ENCODE data around the gene SCGB3A1. TPM values are rescaled to one million over a fixed set of nuclear protein-coding genes. Genes with fewer than 3 reads are reported as not detected.

Gene SCGB3A1
- total and polyA plus RNA-seq, 2 of the 4 experiments (the other 2 are of a cell fraction), result not detected

DNA sequence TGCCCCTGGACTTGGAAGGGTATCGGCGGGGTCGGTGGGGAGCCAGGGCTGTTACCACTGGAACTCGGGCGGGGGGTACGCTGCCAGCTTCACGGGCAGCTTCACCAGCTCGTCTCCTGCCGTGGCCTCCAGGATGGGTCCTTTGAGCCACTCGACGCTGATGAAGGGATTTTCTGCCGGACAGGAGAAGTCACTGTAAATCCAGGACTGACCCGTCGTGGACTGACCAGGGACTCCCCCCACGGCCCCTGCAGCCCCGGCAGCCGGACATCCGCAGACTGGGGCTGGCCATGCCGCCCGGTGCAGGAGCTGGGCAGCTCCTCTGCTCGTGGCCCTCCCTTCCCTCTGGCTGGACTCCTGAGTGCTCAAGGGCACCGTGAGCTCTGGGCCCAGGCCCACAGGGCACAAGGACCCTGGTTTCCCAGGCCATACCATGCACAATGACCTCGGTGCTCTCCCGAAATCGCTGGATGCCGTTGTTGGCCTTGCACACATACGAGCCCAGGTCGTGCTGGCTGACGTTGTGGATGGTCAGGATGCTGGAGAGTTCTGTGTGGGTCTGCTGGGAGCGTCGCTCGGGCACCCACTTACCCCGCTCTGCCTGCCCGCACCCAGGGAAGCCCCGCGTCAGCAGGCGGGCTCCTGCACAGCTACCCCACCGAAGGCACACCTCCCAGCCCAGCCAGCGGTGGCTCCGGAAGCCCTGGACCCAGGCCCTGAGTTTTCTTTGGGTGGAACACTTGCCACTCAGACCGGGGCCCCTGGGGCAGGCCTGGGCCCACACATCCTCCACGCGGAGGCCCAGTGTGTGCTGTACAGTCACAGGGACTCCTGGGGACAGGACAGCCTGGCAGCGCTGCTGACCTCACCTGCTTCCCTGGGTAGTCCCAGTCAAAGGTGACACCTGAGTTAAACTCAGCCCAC, 37.8 kb upstream of the SCGB3A1 start:
- Histone ChIP-seq H2AK5ac (ENCODE audit: low read depth, low read length) (no peak overlapping the region), H4K20me1 (ENCODE audit: insufficient read depth, low read length) (no peaks in the 10 kb centered on the region; the same call in 1 of the 2 replicates), H3K4ac (ENCODE audit: low read depth, low read length) (no peak overlapping the region), H3K23ac (ENCODE audit: low read depth, low read length) (no peak overlapping the region), H3K27ac (ENCODE audit: insufficient read depth, low read length) (no peak overlapping the region), H3K18ac (ENCODE audit: low read depth, low read length) (no peak overlapping the region), H3K9ac (ENCODE audit: low read depth, low read length) (no peak overlapping the region), H3K4me3 (ENCODE audit: insufficient read depth, low read depth, low read length) (no peak overlapping the region), H2AK9ac (replicated peaks; ENCODE audit: low read depth, low read length, poor library complexity) (no peak overlapping the region), H2BK120ac (ENCODE audit: low read depth, low read length) (no peak overlapping the region), H3K79me1 (ENCODE audit: low read depth in 1 of 2, low read length in 2 of 2) (no peaks in the 10 kb centered on the region), H3K4me2 (ENCODE audit: low read depth, low read length) (no peak overlapping the region), H3K36me3 (ENCODE audit: control insufficient read depth, insufficient read depth, low read length) (no peaks in the 10 kb centered on the region), H3K9me1 (ENCODE audit: insufficient read depth, low read length) (no peaks in the 10 kb centered on the region), H2BK15ac (ENCODE audit: low read depth, low read length) (no peak overlapping the region), H2BK5ac (ENCODE audit: low read depth, low read length, poor library complexity, severe bottlenecking) (no peak overlapping the region), H3K27me3 (ENCODE audit: control insufficient read depth, insufficient read depth, low read length) (peaks cover 2% of the 10 kb centered on the region; the same call in 1 of the 2 replicates), H3K14ac (replicated peaks; ENCODE audit: low read depth, low read length) (no peak overlapping the region), H4K8ac (ENCODE audit: low read depth in 2 of 2, low read length in 2 of 2) (no peak overlapping the region), H2AFZ (replicated peaks; ENCODE audit: low read length, poor library complexity) (no peak overlapping the region), H4K5ac (ENCODE audit: low read depth, low read length) (no peak overlapping the region), H3K56ac (ENCODE audit: extremely low read depth, insufficient read depth, low read length) (no peak overlapping the region), H3K4me1 (ENCODE audit: control insufficient read depth, insufficient read depth, low read length) (no peaks in the 10 kb centered on the region), H3K9me3 (ENCODE audit: control insufficient read depth, insufficient read depth, low read length) (no peaks in the 10 kb centered on the region), H4K91ac (ENCODE audit: insufficient read depth, low read depth, low read length) (no peak overlapping the region), H2BK20ac (ENCODE audit: low read depth, low read length) (no peak overlapping the region)
- TF ChIP-seq, protein P1, sequence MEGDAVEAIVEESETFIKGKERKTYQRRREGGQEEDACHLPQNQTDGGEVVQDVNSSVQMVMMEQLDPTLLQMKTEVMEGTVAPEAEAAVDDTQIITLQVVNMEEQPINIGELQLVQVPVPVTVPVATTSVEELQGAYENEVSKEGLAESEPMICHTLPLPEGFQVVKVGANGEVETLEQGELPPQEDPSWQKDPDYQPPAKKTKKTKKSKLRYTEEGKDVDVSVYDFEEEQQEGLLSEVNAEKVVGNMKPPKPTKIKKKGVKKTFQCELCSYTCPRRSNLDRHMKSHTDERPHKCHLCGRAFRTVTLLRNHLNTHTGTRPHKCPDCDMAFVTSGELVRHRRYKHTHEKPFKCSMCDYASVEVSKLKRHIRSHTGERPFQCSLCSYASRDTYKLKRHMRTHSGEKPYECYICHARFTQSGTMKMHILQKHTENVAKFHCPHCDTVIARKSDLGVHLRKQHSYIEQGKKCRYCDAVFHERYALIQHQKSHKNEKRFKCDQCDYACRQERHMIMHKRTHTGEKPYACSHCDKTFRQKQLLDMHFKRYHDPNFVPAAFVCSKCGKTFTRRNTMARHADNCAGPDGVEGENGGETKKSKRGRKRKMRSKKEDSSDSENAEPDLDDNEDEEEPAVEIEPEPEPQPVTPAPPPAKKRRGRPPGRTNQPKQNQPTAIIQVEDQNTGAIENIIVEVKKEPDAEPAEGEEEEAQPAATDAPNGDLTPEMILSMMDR (conservative IDR thresholded peaks at IDR 0.05; ENCODE audit: low read depth, low read length), result no peak
- TF ChIP-seq BHLHE40 (IDR thresholded peaks at IDR 0.05; ENCODE audit: low read depth, low read length), result no peak
- TF ChIP-seq FOS (IDR thresholded peaks at IDR 0.05; ENCODE audit: low read depth, low read length), result no peak
- TF ChIP-seq MXI1 (IDR thresholded peaks at IDR 0.05; ENCODE audit: borderline replicate concordance, low read depth, low read length), result no peak
- TF ChIP-seq CEBPB (IDR thresholded peaks at IDR 0.05; ENCODE audit: low read depth, low read length), result no peak
- TF ChIP-seq CHD1 (IDR thresholded peaks at IDR 0.05; ENCODE audit: low read depth, low read length), result no peak
- TF ChIP-seq MAZ (IDR thresholded peaks at IDR 0.05; ENCODE audit: borderline replicate concordance, low read depth, low read length), result no peak
- TF ChIP-seq POLR2A (IDR thresholded peaks at IDR 0.05; ENCODE audit: low read depth, low read length), result no peak
- no peak for TF ChIP-seq RFX5 (IDR thresholded peaks at IDR 0.05; ENCODE audit: low read depth, low read length)
- no peak for TF ChIP-seq RCOR1 (IDR thresholded peaks at IDR 0.05; ENCODE audit: insufficient replicate concordance, low read length)
- no peak for TF ChIP-seq ELK1 (IDR thresholded peaks at IDR 0.05; ENCODE audit: borderline replicate concordance, low read depth, low read length)
- no peak for TF ChIP-seq NFE2L2 (IDR thresholded peaks at IDR 0.05; ENCODE audit: low read depth, low read length)
- TF ChIP-seq USF2 (IDR thresholded peaks at IDR 0.05; ENCODE audit: low read depth, low read length), result no peak
- in situ Hi-C loops (cut with MboI; ENCODE audit: low sequenced_read_pairs) (no loop called here), intact Hi-C loops (cut with micrococcal nuclease) (no loop called here), dilution Hi-C loops (cut with HindIII; ENCODE audit: low sequenced_read_pairs, unreplicated experiment) (no loop called here)
- ATAC-seq (ENCODE audit: low read depth), result no peak
- ChIA-PET CTCF (no interaction called here), POLR2A (ENCODE audit: unreplicated experiment) (no interaction called here)
- WGBS, 2 experiments (ENCODE audit: extremely low coverage in 2 of 2, insufficient read length in 1 of 2), result 84% methylated on average over 21 of the region's 44 CpGs; no CpG with 5 or more reads in 1 of the 2 experiments
- no peak for DNase-seq
- no TSS peak for BruUV-seq (replicated peaks)
